ENCODE results near the gene ITGAV.

ITGAV gene

GRCh38 chr2:186591506-186591890, 1.6 kb downstream of the ITGAV start:
- Mint-ChIP-seq H3K27me3 (no peaks in the 10 kb centered on the region), H3K27ac (no peak overlapping the region), H3K4me1 (peaks cover 17% of the 10 kb centered on the region), H3K9me3 (no peaks in the 10 kb centered on the region), H3K4me3 (peak overlapping the region; percentile 81), H3K36me3 (no peaks in the 10 kb centered on the region)
- no peak for ATAC-seq

DNA sequence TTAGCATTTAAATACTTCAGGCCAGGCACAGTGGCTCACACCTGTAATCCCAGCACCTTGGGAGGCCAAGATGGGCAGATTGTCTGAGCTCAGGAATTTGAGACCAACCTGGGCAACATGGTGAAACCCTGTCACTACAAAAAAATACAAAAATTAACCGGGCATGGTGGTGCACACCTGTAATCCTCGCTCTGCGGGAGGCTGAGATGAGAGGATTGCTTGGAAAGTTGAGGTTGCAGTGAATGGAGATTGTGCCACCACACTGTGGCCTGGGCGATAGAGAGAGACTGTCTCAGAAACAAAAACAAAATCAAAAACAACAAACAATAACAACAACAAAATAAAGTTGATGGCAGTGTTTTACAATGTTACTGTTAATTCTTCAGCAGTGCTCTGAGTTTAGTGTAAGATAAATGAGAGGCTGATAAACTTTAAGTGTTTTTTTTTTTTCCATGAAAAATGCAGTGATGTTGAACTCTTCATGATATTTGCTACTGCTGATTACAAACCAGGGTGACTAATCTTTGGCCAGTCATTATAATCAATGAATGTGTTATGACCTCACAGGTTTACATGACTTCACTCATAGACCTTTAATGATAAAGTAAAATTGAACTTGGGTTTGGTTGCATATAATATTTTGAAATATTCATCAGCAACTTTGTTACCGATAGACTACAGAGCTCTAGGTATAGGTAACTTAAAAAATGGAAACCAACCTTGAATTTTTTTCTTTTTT, 2.5 kb downstream of the ITGAV start:
- Mint-ChIP-seq H3K36me3 (no peaks in the 10 kb centered on the region), H3K4me1 (peaks cover 17% of the 10 kb centered on the region), H3K27ac (no peak overlapping the region), H3K27me3 (no peaks in the 10 kb centered on the region), H3K4me3 (no peak overlapping the region), H3K9me3 (no peaks in the 10 kb centered on the region)
- ATAC-seq = no peak

GRCh38 chr2:186593523-186593922, 3.7 kb downstream of the ITGAV start:
- Mint-ChIP-seq H3K36me3 (no peaks in the 10 kb centered on the region), H3K4me3 (no peak overlapping the region), H3K4me1 (peaks cover 17% of the 10 kb centered on the region), H3K27me3 (no peaks in the 10 kb centered on the region), H3K27ac (no peak overlapping the region), H3K9me3 (no peaks in the 10 kb centered on the region)
- no peak for ATAC-seq

GRCh38 chr2:186594001-186594722, 4.3 kb downstream of the ITGAV start:
- Mint-ChIP-seq H3K27ac (no peak overlapping the region), H3K4me1 (peaks cover 14% of the 10 kb centered on the region), H3K27me3 (no peaks in the 10 kb centered on the region), H3K9me3 (no peaks in the 10 kb centered on the region), H3K4me3 (no peak overlapping the region), H3K36me3 (no peaks in the 10 kb centered on the region)
- no peak for ATAC-seq

DNA sequence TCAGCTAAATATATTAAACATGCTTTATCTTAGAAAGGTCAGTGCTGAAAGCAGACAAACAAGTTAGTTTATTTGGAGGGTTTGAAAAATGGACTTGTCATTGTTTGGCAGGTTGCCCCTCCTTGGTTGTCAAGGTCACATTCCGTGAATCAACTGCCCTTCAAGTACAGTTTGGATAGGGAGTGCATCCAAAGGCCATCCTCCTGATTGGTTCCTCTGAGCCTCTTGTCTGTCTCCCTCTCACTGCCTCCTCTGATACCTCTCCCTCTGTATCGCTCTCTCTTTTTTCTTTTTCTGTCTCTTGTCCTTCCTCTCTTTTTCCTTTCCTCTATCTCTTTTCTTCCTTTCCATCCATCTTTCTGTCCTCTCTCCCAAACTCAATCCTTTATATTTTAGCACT, 5.4 kb downstream of the ITGAV start:
- H3K36me3 Mint-ChIP-seq = no peaks in the 10 kb centered on the region
- ATAC-seq = no peak
- H3K27me3 Mint-ChIP-seq = no peaks in the 10 kb centered on the region
- no peaks in the 10 kb centered on the region for H3K9me3 Mint-ChIP-seq
- no peak overlapping the region for H3K27ac Mint-ChIP-seq
- H3K4me1 Mint-ChIP-seq = peaks cover 12% of the 10 kb centered on the region
- H3K4me3 Mint-ChIP-seq = no peak overlapping the region

DNA sequence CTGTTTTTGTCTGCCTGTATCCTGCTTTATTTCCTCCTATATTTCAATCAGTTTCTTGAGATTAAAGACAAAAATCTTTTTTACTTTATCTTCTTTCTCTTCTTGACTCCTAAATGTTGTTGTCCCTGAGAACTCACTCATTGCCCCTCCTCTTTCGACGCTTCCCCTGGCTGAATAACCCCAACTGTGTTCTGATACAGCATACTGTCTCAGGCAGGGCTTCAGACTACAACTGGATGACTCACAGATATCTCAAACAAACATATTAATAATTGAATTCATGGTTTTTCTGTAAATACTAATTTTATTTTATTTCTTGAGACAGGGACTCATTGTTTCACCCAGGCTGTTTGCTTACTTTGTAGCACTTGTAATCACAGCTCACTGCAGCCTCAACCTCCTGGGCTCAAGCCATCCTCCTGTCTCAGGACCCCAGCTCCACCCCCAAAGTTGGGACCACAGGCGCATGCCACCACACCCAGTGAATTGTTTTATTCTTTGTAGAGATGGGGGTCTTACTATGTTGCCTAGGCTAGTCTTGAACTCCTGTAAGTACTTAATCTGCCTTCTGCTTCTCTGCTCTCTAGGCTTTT, 9.4 kb downstream of the ITGAV start:
- no peaks in the 10 kb centered on the region for H3K4me1 Mint-ChIP-seq
- no peaks in the 10 kb centered on the region for H3K36me3 Mint-ChIP-seq
- H3K4me3 Mint-ChIP-seq = no peak overlapping the region
- no peak for ATAC-seq
- H3K9me3 Mint-ChIP-seq = no peaks in the 10 kb centered on the region
- H3K27ac Mint-ChIP-seq = no peak overlapping the region
- no peaks in the 10 kb centered on the region for H3K27me3 Mint-ChIP-seq

DNA sequence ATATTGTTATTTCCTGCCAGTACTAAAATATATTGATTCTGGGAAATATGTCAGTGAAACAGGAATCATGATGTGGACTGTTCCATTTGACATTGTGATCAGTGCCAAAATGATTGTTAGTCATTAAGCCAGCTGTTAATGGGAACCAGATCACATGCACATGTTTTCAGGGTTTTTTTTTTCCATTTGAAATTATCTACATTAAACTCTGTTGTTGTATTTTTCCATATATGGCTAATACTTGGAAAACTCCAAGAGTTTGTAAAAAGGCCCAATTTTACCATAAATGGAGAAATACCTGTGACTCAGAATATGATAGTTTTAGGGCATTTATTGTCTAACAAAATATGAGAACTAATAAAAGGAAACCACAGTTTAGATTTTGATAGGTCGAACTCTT, 13.4 kb downstream of the ITGAV start:
- Mint-ChIP-seq H3K4me1 (no peaks in the 10 kb centered on the region), H3K36me3 (peaks cover 22% of the 10 kb centered on the region), H3K27me3 (no peaks in the 10 kb centered on the region), H3K9me3 (no peaks in the 10 kb centered on the region), H3K4me3 (no peak overlapping the region), H3K27ac (no peak overlapping the region)
- ATAC-seq = no peak

- Mint-ChIP-seq H3K4me3 (no peak overlapping the region), H3K27me3 (no peaks in the 10 kb centered on the region), H3K27ac (no peak overlapping the region), H3K36me3 (peaks cover 22% of the 10 kb centered on the region), H3K4me1 (no peaks in the 10 kb centered on the region), H3K9me3 (no peaks in the 10 kb centered on the region)
- ATAC-seq = no peak
Measured at GRCh38 chr2:186605041-186605440, 15.2 kb downstream of the ITGAV start.

- no peak for ATAC-seq
- Mint-ChIP-seq H3K27me3 (no peaks in the 10 kb centered on the region), H3K4me1 (peaks cover 6% of the 10 kb centered on the region), H3K36me3 (peaks cover 22% of the 10 kb centered on the region), H3K4me3 (no peak overlapping the region), H3K9me3 (no peaks in the 10 kb centered on the region), H3K27ac (no peak overlapping the region)
Measured at GRCh38 chr2:186607660-186608324, 17.9 kb downstream of the ITGAV start.

DNA sequence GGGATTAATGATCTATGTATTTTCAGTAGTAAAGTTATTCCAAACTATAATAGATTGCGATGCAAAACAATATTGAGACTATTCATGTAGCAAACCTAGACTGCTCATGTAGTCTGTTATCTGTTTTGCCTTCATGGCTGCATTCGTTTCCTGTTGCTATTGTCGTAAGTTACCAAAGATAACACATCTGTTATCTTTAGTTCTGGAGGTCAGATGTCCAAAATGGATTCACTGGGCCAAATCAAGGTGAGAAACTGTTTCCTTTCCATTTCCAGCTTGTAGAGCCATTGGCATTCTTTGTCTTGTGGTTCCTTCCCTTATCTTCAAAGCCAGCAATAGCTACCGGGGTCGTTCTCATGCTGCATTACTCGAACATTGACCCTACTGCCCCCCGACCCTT, 20.9 kb downstream of the ITGAV start:
- no peak for ATAC-seq
- no peaks in the 10 kb centered on the region for H3K9me3 Mint-ChIP-seq
- no peak overlapping the region for H3K27ac Mint-ChIP-seq
- no peak overlapping the region for H3K4me3 Mint-ChIP-seq
- peaks cover 16% of the 10 kb centered on the region for H3K36me3 Mint-ChIP-seq
- H3K27me3 Mint-ChIP-seq = no peaks in the 10 kb centered on the region
- H3K4me1 Mint-ChIP-seq = peaks cover 6% of the 10 kb centered on the region

GRCh38 chr2:186611526-186611925, 21.7 kb downstream of the ITGAV start:
- Mint-ChIP-seq H3K36me3 (peaks cover 12% of the 10 kb centered on the region), H3K4me1 (peaks cover 6% of the 10 kb centered on the region), H3K27me3 (no peaks in the 10 kb centered on the region), H3K27ac (no peak overlapping the region), H3K9me3 (no peaks in the 10 kb centered on the region), H3K4me3 (no peak overlapping the region)
- ATAC-seq = no peak

- no peaks in the 10 kb centered on the region for H3K27me3 Mint-ChIP-seq
- peaks cover 7% of the 10 kb centered on the region for H3K36me3 Mint-ChIP-seq
- H3K4me3 Mint-ChIP-seq = no peak overlapping the region
- H3K9me3 Mint-ChIP-seq = no peaks in the 10 kb centered on the region
- no peak overlapping the region for H3K27ac Mint-ChIP-seq
- ATAC-seq = no peak
- H3K4me1 Mint-ChIP-seq = peaks cover 6% of the 10 kb centered on the region
Measured at GRCh38 chr2:186612026-186612425, 22.2 kb downstream of the ITGAV start.

GRCh38 chr2:186612555-186613440, 22.9 kb downstream of the ITGAV start:
- no peaks in the 10 kb centered on the region for H3K27me3 Mint-ChIP-seq
- no peak overlapping the region for H3K4me3 Mint-ChIP-seq
- no peak for ATAC-seq
- peaks cover 6% of the 10 kb centered on the region for H3K4me1 Mint-ChIP-seq
- no peaks in the 10 kb centered on the region for H3K36me3 Mint-ChIP-seq
- no peaks in the 10 kb centered on the region for H3K9me3 Mint-ChIP-seq
- H3K27ac Mint-ChIP-seq = no peak overlapping the region

DNA sequence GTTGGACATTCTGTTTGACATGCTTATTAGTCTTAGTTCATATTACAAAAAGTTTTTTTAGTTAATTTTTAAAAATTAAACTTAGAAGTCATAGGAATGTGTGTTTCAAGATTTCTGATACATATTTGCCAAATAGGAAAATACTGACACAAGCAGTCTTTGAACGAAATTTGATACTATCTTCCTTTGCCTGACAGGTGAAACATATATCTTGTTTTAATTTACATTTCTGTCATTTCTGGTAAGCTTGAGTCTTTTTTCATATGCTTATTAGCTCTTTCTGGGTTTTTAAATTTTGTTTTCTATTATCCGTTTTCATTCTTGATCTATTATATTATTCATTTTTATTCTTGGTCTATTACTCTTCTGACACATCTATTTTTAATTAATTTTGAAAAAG, 24.5 kb downstream of the ITGAV start:
- Mint-ChIP-seq H3K36me3 (no peaks in the 10 kb centered on the region), H3K9me3 (no peaks in the 10 kb centered on the region), H3K4me3 (no peak overlapping the region), H3K27ac (no peak overlapping the region), H3K4me1 (peaks cover 6% of the 10 kb centered on the region), H3K27me3 (no peaks in the 10 kb centered on the region)
- no peak for ATAC-seq

- no peaks in the 10 kb centered on the region for H3K9me3 Mint-ChIP-seq
- peaks cover 2% of the 10 kb centered on the region for H3K4me1 Mint-ChIP-seq
- no peaks in the 10 kb centered on the region for H3K27me3 Mint-ChIP-seq
- no peak for ATAC-seq
- H3K27ac Mint-ChIP-seq = no peak overlapping the region
- no peak overlapping the region for H3K4me3 Mint-ChIP-seq
- no peaks in the 10 kb centered on the region for H3K36me3 Mint-ChIP-seq
Measured at GRCh38 chr2:186617148-186617547, 27.3 kb downstream of the ITGAV start.

Measured in stimulated activated memory B cell treated with anti-CD40 and anti-IgM and Interleukin-4, amounts not matched to agents 10 μg/mL and 1 μg/mL and 100 μg/mL, for 72 hours (primary cell).